K562 (cell line): ENCODE data around the gene SLC25A45. TPM values are rescaled to one million over a fixed set of nuclear protein-coding genes. Genes with fewer than 3 reads are reported as not detected.

Source experiments
- ARID1B ChIP-seq: fragments of 450-650 bp; IDR thresholded peaks from 2 replicates; pipeline ENCODE4 v1.6.1; 2016; ENCODE audit warnings: antibody characterized with exemption, mild to moderate bottlenecking, inconsistent platforms
- CBX5 ChIP-seq: IDR thresholded peaks from 2 replicates; pipeline ENCODE4 v1.6.1; 2014; ENCODE audit warnings: low read depth, borderline replicate concordance
- CC2D1A ChIP-seq: fragments of 450-650 bp; IDR thresholded peaks from 2 replicates; pipeline ENCODE4 v1.6.1; 2017; ENCODE audit warnings: mild to moderate bottlenecking
- ESRRA ChIP-seq: fragments of 450-650 bp; IDR thresholded peaks from 2 replicates; pipeline ENCODE4 v1.6.1; 2014; ENCODE audit warnings: low read depth, mild to moderate bottlenecking, moderate library complexity, borderline replicate concordance
- GATA2 ChIP-seq: sonication (generic); formaldehyde crosslinking; IDR thresholded peaks from 2 replicates; pipeline ENCODE4 v1.4.0; 2020; ENCODE audit warnings: mild to moderate bottlenecking, missing genetic modification reagents
- HEY1 ChIP-seq: fragments of 250-450 bp; sonication (Bioruptor Pico); IDR thresholded peaks from 2 replicates; pipeline ENCODE4 v1.5.0; 2020; ENCODE audit warnings: mild to moderate bottlenecking, moderate library complexity, borderline replicate concordance
- LEF1 ChIP-seq: fragments of 450-650 bp; IDR thresholded peaks from 2 replicates; pipeline ENCODE4 v1.6.1; 2016; ENCODE audit warnings: mild to moderate bottlenecking
- MXI1 ChIP-seq: IDR thresholded peaks from 2 replicates; pipeline ENCODE4 v1.6.1; 2011; ENCODE audit warnings: low read depth, mild to moderate bottlenecking, improper control_type of control experiment, low read length
- NRF1 ChIP-seq, 2 experiments: fragments of 450-650 bp; IDR thresholded peaks in 1 of 2; conservative IDR thresholded peaks in 1 of 2; 2 replicates each; pipeline ENCODE4 v1.6.1; 2014; ENCODE audit warnings: mild to moderate bottlenecking in 2 of 2
- PRDM10 ChIP-seq: fragments of 450-650 bp; IDR thresholded peaks from 2 replicates; pipeline ENCODE4 v1.6.1; 2018; ENCODE audit not compliant: partially characterized antibody
- PYGO2 ChIP-seq: fragments of 450-650 bp; IDR thresholded peaks from 2 replicates; pipeline ENCODE4 v1.6.1; 2016; ENCODE audit warnings: mild to moderate bottlenecking, missing genetic modification characterization, moderate library complexity, missing compliant biosample characterization
- RBM22 ChIP-seq: fragments of 200-400 bp; formaldehyde crosslinking; IDR thresholded peaks from 2 replicates; pipeline ENCODE4 v1.6.1; 2018; ENCODE audit warnings: low read length, low read depth; ENCODE audit not compliant: poor library complexity, severe bottlenecking
- SAFB ChIP-seq: fragments of 200-400 bp; formaldehyde crosslinking; IDR thresholded peaks from 2 replicates; pipeline ENCODE4 v1.6.1; 2017; ENCODE audit warnings: low read depth, low read length, borderline replicate concordance
- TAF7 ChIP-seq: fragments of 450-650 bp; IDR thresholded peaks from 2 replicates; pipeline ENCODE4 v1.6.1; 2016; ENCODE audit warnings: missing genetic modification characterization, missing compliant biosample characterization
- VEZF1 ChIP-seq: fragments of 200-800 bp; sonication (Bioruptor generic); IDR thresholded peaks from 2 replicates; pipeline ENCODE4 v1.6.1; 2017; ENCODE audit warnings: missing genetic modification characterization, missing compliant biosample characterization
- ZBTB2 ChIP-seq: fragments of 450-650 bp; IDR thresholded peaks from 2 replicates; pipeline ENCODE4 v1.6.1; 2016; ENCODE audit warnings: antibody characterized with exemption
- ZMIZ1 ChIP-seq, 2 experiments: fragments of 150-350 bp in 1 of 2; IDR thresholded peaks; 2 replicates each; pipeline ENCODE4 v1.6.1; 2012 to 2016; ENCODE audit warnings: low read depth in 2 of 2, low read length in 2 of 2, mild to moderate bottlenecking in 1 of 2, moderate library complexity in 1 of 2
- ZNF239 ChIP-seq: fragments of 250-450 bp; sonication (Bioruptor Pico); IDR thresholded peaks from 2 replicates; pipeline ENCODE4 v1.4.0; 2020; ENCODE audit warnings: mild to moderate bottlenecking
- polyA plus RNA-seq, 8 experiments: library from polyadenylated mRNA; depleted of rRNA in 4 of 8; stranded (reverse) in 5 of 8; unstranded in 3 of 8; fragments of >200 nt; fragmentation: Nextera tagmentation in 2 of 8; fragmentation: Illumina TruSeq in 1 of 8; extraction: Ambion mirVana in 2 of 8; extraction: Trizol in 1 of 8; gene quantifications; 2 replicates each; pipeline versions ENCODE4 v1.2.1 to v1.2.3, GENCODE V29; 2011 to 2014; ENCODE audit warnings: inconsistent platforms in 1 of 8, missing spikeins in 1 of 8
- total RNA-seq, 7 experiments: library from RNA; depleted of rRNA in 6 of 7; stranded (reverse); fragments of >200 nt in 6 of 7; fragmentation: Illumina TruSeq in 2 of 7; extraction: Trizol in 2 of 7; gene quantifications; 2 replicates each; pipeline versions ENCODE4 v1.2.1 to v1.2.3, GENCODE V29; 2011 to 2021; ENCODE audit warnings: low replicate concordance in 1 of 7

SLC25A45 gene
- total and polyA plus RNA-seq, 9 of the 15 experiments (the other 6 are each of a cell fraction or from before 2014, with no cell fraction given) = 0.15 to 2.3 (median 0.68) TPM

- TF ChIP-seq ZMIZ1 (IDR thresholded peaks at IDR 0.05; ENCODE audit: low read depth in 2 of 2, low read length in 2 of 2) (0 out of 4 replicates have a peak, but pooled peaks of 1 of the 2 experiments have one; percentile 28), TAF7 (tag) (no peak), MXI1 (no peak), RBM22 (no peak), HEY1 (no peak), ARID1B (peak; percentile 39; the same call in 1 of the 2 replicates), VEZF1 (CRISPR knock-in tag) (no peak), ZNF239 (CRISPR knock-in tag) (no peak), ESRRA (peak; percentile 64), SAFB (no peak), ZBTB2 (no peak), CBX5 (no peak), NRF1 (conservative IDR thresholded peaks at IDR 0.05 in 1 of 2, IDR thresholded peaks at IDR 0.05 in 1 of 2) (0 out of 4 replicates have a peak, but pooled peaks of 1 of the 2 experiments have one; percentile 7), PRDM10 (peak; percentile 32), GATA2 (no peak), LEF1 (no peak), PYGO2 (tag) (no peak), CC2D1A (peak; percentile 84)
These were observed 16.1 kb downstream of the SLC25A45 start (continued) for GRCh38 chr11:65366340-65366773.
